ENCODE data around the gene RPL37. TPM values are rescaled to one million over a fixed set of nuclear protein-coding genes. Genes with fewer than 3 reads are reported as not detected.

Gene RPL37
- total and polyA plus RNA-seq, 4 donors: 480 to 1,376 (median 1,035) TPM

DNA sequence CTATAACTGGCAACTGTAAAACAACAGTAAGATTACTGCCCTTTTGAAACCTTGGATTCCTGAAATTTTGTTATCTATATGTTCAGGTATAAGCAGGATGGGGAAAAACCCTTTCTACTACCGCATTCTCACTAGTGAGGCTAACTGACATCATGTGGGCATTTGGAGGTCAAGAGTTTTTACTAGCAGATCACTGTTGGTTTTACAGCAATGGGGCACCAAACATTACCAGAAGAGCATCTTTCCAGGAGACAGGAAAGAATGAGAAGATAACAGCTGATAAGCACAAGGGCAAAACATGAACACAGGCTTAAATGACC, 58.4 kb downstream of the RPL37 start:
- no peak overlapping the region for H3K4me3 ChIP-seq (ENCODE audit: low read depth, low read length)
- H3K27ac ChIP-seq (ENCODE audit: low read depth, low read length): no peak overlapping the region
- peaks cover 3% of the 10 kb centered on the region for H3K36me3 ChIP-seq (ENCODE audit: control insufficient read depth, insufficient read depth, low read length)
- no peak for DNase-seq (ENCODE audit: low read depth in 4 of 6, low spot score in 6 of 6)
- H3K27me3 ChIP-seq (ENCODE audit: control insufficient read depth, insufficient read depth, low read length): no peaks in the 10 kb centered on the region
- no peaks in the 10 kb centered on the region for H3K4me1 ChIP-seq (ENCODE audit: control insufficient read depth, insufficient read depth, low read length)
- no peaks in the 10 kb centered on the region for H3K9me3 ChIP-seq (ENCODE audit: control insufficient read depth, insufficient read depth, low read length)
- WGBS (ENCODE audit: insufficient coverage): no CpG with 5 or more reads among the region's 1 CpG

GRCh38 chr5:40775846-40776657, 59.0 kb downstream of the RPL37 start:
- no peak overlapping the region for H3K4me3 ChIP-seq (ENCODE audit: low read depth, low read length)
- no peak for DNase-seq (ENCODE audit: low read depth in 4 of 6, low spot score in 6 of 6)
- H3K9me3 ChIP-seq (ENCODE audit: control insufficient read depth, insufficient read depth, low read length): no peaks in the 10 kb centered on the region
- peaks cover 6% of the 10 kb centered on the region for H3K36me3 ChIP-seq (ENCODE audit: control insufficient read depth, insufficient read depth, low read length)
- no peaks in the 10 kb centered on the region for H3K27me3 ChIP-seq (ENCODE audit: control insufficient read depth, insufficient read depth, low read length)
- no peak overlapping the region for H3K27ac ChIP-seq (ENCODE audit: low read depth, low read length)
- 84% methylated on average over 6 of the region's 6 CpGs for WGBS (ENCODE audit: insufficient coverage)
- no peaks in the 10 kb centered on the region for H3K4me1 ChIP-seq (ENCODE audit: control insufficient read depth, insufficient read depth, low read length)

Small RNA genes lying within 50 kb of the gene (small RNA-seq; reads per million reads assigned to genes)
- not detected for gene RF00191 (ENCODE audit: low replicate concordance)
- 3.2 reads per million, percentile 93 among the genes with 10 or more reads in this experiment for gene SNORD72 (ENCODE audit: low replicate concordance)

Other genes starting within 250 kb of the RPL37 start
- 10 to 100 TPM; 13.9 TPM for gene PTGER4, start 155.3 kb downstream of the RPL37 start, total RNA-seq
- 1 to 10 TPM; 4.3 to 5.4 TPM for gene PTGER4, start 155.3 kb downstream of the RPL37 start, polyA plus RNA-seq (ENCODE audit: insufficient read length in 2 of 2)
- gene TTC33, start 79.3 kb downstream of the RPL37 start, total RNA-seq: 10 to 100 TPM; 36.2 to 45.9 TPM
- 10 to 100 TPM; 22.4 to 25.3 TPM for gene TTC33, start 79.3 kb downstream of the RPL37 start, polyA plus RNA-seq (ENCODE audit: insufficient read length in 2 of 2)
- gene PRKAA1, start 36.8 kb downstream of the RPL37 start, total RNA-seq: 10 to 100 TPM; 83.4 to 89.4 TPM
- gene PRKAA1, start 36.8 kb downstream of the RPL37 start, polyA plus RNA-seq (ENCODE audit: insufficient read length in 2 of 2): 10 to 100 TPM; 36.1 to 40.1 TPM
- 1 to 10 TPM; 4.5 to 6.8 TPM for gene CARD6, start 6.1 kb upstream of the RPL37 start, total RNA-seq
- 1 to 10 TPM; 1.3 to 2.0 TPM for gene CARD6, start 6.1 kb upstream of the RPL37 start, polyA plus RNA-seq (ENCODE audit: insufficient read length in 2 of 2)
- 10 to 100 TPM; 58.0 to 95.1 TPM for gene C7, start 74.3 kb upstream of the RPL37 start, total RNA-seq
- 10 to 100 TPM in 1 of 2 donors, 1 to 10 TPM in 1; 8.9 to 25.4 TPM for gene C7, start 74.3 kb upstream of the RPL37 start, polyA plus RNA-seq (ENCODE audit: insufficient read length in 2 of 2)
- gene MROH2B, start 236.1 kb upstream of the RPL37 start, total RNA-seq: not detected
- gene MROH2B, start 236.1 kb upstream of the RPL37 start, polyA plus RNA-seq (ENCODE audit: insufficient read length in 2 of 2): not detected